Activated T-helper 1 cell treated with anti-CD3 and anti-CD28 coated beads, Interleukin-12 subunit alpha, Interleukin-12 subunit beta, Interleukin-2, Interleukin-4 antibody, amounts not matched to agents 30 ng/mL and 10 ng/mL and 1 ng/mL, durations not matched to agents 14 hours and 24 hours and 36 hours (primary cell): ENCODE results near the gene VDR. TPM values are rescaled to one million over a fixed set of nuclear protein-coding genes. Genes with fewer than 3 reads are reported as not detected.

Experiments used
- DNase-seq: peaks from one replicate; pipeline ENCODE4 v3.0.0; 2021; ENCODE audit warnings: low spot score
- H3K27ac Mint-ChIP-seq: one replicate; pipeline ENCODE4 v1.8.0; 2021; ENCODE audit warnings: mild to moderate bottlenecking, mixed read lengths
- H3K27me3 Mint-ChIP-seq: one replicate; pipeline ENCODE4 v1.8.0; 2022; ENCODE audit warnings: mild to moderate bottlenecking, moderate library complexity, mixed read lengths; ENCODE audit not compliant: insufficient read depth
- H3K36me3 Mint-ChIP-seq: one replicate; pipeline ENCODE4 v1.8.0; 2021; ENCODE audit warnings: low read depth, mixed read lengths
- H3K4me1 Mint-ChIP-seq: one replicate; pipeline ENCODE4 v1.8.0; 2021; ENCODE audit warnings: low read depth, mixed read lengths
- H3K4me3 Mint-ChIP-seq: one replicate; pipeline ENCODE4 v1.8.0; 2021; ENCODE audit warnings: mild to moderate bottlenecking, moderate library complexity, mixed read lengths
- H3K9me3 Mint-ChIP-seq: one replicate; pipeline ENCODE4 v1.8.0; 2021; ENCODE audit warnings: mixed read lengths
- intact Hi-C: fragments of 100-400 bp; cut with micrococcal nuclease; formaldehyde crosslinking; loops from one replicate; pipeline ENCODE4 v1.15.1; 2024
- total RNA-seq: library from RNA; stranded (reverse); gene quantifications from 2 replicates; pipeline ENCODE4 v1.2.3, GENCODE V29; 2022

The VDR gene
- total RNA-seq, 1 donor from 2014 or later: 318 TPM

DNA sequence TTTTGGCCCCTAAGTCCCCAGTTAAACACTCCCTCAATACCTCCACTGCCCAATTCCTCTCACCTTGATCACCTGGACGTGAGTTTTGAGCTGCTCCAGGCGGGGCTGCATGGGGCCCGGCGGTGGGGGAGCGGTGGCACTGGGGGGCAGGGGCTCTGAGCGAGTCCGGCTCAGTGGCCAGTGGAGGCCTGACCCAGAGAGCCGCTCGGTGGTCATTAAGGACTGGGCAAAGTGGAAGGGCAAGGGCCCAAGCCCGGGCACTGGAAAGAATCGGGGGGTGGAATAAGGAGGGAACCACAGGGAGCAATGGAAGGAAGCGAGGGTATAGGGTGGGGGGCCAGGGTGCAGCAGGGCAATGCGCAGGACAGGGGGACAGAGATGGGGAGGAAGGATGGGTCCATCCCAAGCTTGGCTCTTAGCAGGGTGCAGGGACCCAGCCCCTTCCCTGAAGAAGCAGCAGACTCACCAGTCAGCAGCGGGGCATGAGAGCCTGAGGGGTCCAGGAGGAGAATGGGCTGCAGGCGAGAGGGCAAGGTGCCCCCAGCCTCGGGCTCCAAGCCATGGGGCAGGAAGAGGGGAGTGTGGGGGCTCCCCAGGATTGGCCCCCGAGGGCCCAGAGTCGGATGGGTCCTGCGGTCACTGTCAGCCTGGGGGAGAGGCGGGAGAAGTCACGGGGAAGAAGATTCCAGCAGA, 109.5 kb downstream of the VDR start:
- Mint-ChIP-seq H3K27ac (no peak overlapping the region), H3K4me1 (peaks cover 18% of the 10 kb centered on the region), H3K4me3 (no peak overlapping the region), H3K36me3 (peaks cover 44% of the 10 kb centered on the region), H3K9me3 (no peaks in the 10 kb centered on the region), H3K27me3 (no peaks in the 10 kb centered on the region)
- no peak for DNase-seq
- intact Hi-C loops: no loop called here

DNA sequence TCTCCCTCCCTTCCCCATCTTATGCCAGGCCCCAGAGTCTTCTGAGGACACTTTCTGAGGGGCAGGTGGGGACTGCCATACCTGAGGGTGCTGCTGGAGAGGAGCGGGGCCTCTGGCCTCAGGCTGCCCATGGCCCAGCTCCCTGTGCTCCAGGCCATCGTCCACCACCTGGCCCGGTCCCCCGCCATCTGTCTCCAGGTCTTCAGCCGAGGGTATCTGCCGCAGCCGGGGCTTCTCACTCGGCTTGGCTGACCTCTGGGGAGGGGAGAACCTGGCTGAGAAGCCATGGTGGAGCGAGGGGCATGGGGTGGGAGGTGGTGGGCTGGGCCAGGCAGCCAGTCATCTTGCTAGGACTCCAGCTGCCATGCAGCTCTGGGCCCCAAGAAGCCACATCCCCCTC, 110.1 kb downstream of the VDR start:
- no peaks in the 10 kb centered on the region for H3K9me3 Mint-ChIP-seq
- intact Hi-C loops: no loop called here
- DNase-seq: no peak
- H3K27ac Mint-ChIP-seq: peak overlapping the region; percentile 52
- H3K4me1 Mint-ChIP-seq: peaks cover 13% of the 10 kb centered on the region
- no peak overlapping the region for H3K4me3 Mint-ChIP-seq
- H3K27me3 Mint-ChIP-seq: no peaks in the 10 kb centered on the region
- H3K36me3 Mint-ChIP-seq: peaks cover 45% of the 10 kb centered on the region

DNA sequence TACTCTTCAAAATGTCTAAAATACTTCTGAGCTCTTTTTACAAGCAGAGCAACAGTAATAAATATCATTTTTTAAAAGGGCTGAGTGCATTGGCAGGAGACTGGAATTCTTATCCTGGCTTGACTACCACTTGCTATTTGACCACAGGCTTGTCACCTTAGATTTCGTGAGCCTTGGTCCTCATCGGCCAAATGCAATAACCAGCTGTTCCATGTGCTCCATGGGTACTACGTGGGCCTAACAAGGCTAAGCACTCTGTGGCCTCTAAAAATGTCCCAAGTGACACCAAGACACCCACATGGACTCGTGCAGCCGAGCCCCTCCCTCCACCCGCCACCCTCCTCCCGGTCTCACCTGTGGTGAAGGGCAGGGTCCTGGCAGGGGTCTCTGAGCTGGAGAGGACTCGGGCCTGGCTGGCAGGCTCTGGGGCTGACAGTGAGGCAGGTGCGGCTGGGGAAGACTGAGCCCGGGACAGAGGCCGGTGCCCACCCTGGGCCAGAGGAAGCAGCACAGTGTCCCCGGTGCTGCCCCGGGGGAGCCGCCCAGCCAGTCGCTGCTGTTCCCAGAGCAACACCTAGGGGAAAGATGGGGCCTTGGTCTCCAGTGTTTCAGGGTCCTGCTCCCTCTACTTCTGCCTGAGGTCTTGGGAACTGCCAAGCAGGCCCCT, 111.6 kb downstream of the VDR start:
- H3K27me3 Mint-ChIP-seq: no peaks in the 10 kb centered on the region
- H3K4me3 Mint-ChIP-seq: no peak overlapping the region
- no peaks in the 10 kb centered on the region for H3K9me3 Mint-ChIP-seq
- intact Hi-C loops: no loop called here
- no peak overlapping the region for H3K27ac Mint-ChIP-seq
- DNase-seq: no peak
- peaks cover 8% of the 10 kb centered on the region for H3K4me1 Mint-ChIP-seq
- H3K36me3 Mint-ChIP-seq: peaks cover 52% of the 10 kb centered on the region

DNA sequence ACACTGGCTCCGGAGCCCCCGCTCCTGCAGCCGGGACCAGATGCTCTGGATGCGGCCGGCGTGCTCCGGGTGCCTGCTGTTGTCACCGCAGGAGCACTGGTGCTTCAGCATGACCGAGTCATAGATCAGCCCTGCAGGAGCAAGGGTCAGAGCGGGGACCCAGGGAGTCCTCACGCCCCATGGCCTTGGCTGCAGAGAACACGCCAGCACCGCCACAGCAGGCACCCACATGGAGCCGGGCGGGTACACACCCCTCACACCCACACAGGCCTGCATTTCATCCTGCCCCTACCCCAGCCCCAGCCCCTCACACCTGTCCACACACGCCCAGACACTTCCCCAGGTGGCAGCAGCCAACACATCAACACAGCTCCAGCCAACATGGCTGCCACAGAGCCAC, 112.9 kb downstream of the VDR start:
- no peak overlapping the region for H3K27ac Mint-ChIP-seq
- H3K4me1 Mint-ChIP-seq: peaks cover 19% of the 10 kb centered on the region
- no peaks in the 10 kb centered on the region for H3K27me3 Mint-ChIP-seq
- no peak overlapping the region for H3K4me3 Mint-ChIP-seq
- no peaks in the 10 kb centered on the region for H3K9me3 Mint-ChIP-seq
- DNase-seq: no peak
- peaks cover 56% of the 10 kb centered on the region for H3K36me3 Mint-ChIP-seq
- intact Hi-C loops: no loop called here

Other genes starting within 250 kb of the VDR start
- gene RPAP3, start 199.0 kb downstream of the VDR start, total RNA-seq: 61.2 and 64.9 TPM in 2 replicates
- not detected in 2 replicates for gene ENDOU, start 179.5 kb downstream of the VDR start, total RNA-seq
- gene RAPGEF3, start 146.1 kb downstream of the VDR start, total RNA-seq: 4.7 and 6.5 TPM in 2 replicates
- gene SLC48A1, start 131.8 kb downstream of the VDR start, total RNA-seq: 12.7 TPM in 2 replicates
- gene HDAC7, start 85.1 kb downstream of the VDR start, total RNA-seq: 453 and 466 TPM in 2 replicates
- gene TMEM106C, start 58.6 kb upstream of the VDR start, total RNA-seq: 139 and 143 TPM in 2 replicates
- gene COL2A1, start 99.5 kb upstream of the VDR start, total RNA-seq: 0.08 TPM in 1 of 2 replicates, not detected in the other
- 51.3 and 52.2 TPM in 2 replicates for gene SENP1, start 201.1 kb upstream of the VDR start, total RNA-seq
- gene PFKM, start 214.4 kb upstream of the VDR start, total RNA-seq: 59.7 and 68.4 TPM in 2 replicates